HG03571 (cell line): ENCODE results near the gene LSM6.

ENCODE experiments used
- ATAC-seq: cut with Tn5 transposase; IDR thresholded peaks from one replicate; pipeline ENCODE4 v1.9.1; 2021; ENCODE audit not compliant: unreplicated experiment

Gene LSM6

GRCh38 chr4:146183209-146183608 is 7.7 kb downstream of the LSM6 start:
- no peak for ATAC-seq

GRCh38 chr4:146186041-146186440 is 10.5 kb downstream of the LSM6 start:
- ATAC-seq = no peak

GRCh38 chr4:146186596-146186995 is 11.1 kb downstream of the LSM6 start:
- no peak for ATAC-seq

GRCh38 chr4:146190456-146190855 is 14.9 kb downstream of the LSM6 start:
- no peak for ATAC-seq

GRCh38 chr4:146191766-146192458 is 16.4 kb downstream of the LSM6 start:
- ATAC-seq = no peak

- ATAC-seq = no peak
Observed at GRCh38 chr4:146193628-146194027, 18.1 kb downstream of the LSM6 start.

GRCh38 chr4:146194212-146194611 is 18.7 kb downstream of the LSM6 start:
- no peak for ATAC-seq

- no peak for ATAC-seq
Observed at GRCh38 chr4:146202665-146203064, 27.1 kb downstream of the LSM6 start.

GRCh38 chr4:146207410-146207809 is 31.9 kb downstream of the LSM6 start:
- no peak for ATAC-seq

GRCh38 chr4:146210890-146211289 is 35.4 kb downstream of the LSM6 start:
- no peak for ATAC-seq

- ATAC-seq = no peak
Observed at GRCh38 chr4:146211440-146211839, 35.9 kb downstream of the LSM6 start.

GRCh38 chr4:146212781-146213180 is 37.3 kb downstream of the LSM6 start:
- ATAC-seq = no peak

- no peak for ATAC-seq
Observed at GRCh38 chr4:146214238-146214637, 38.7 kb downstream of the LSM6 start, which contains the start of gene REELD1. TSS of gene REELD1 (plus strand) at chr4:146214538. CDS start at chr4:146216953, 2,415 bp downstream.

- ATAC-seq = no peak
Observed at GRCh38 chr4:146222313-146222712, 46.8 kb downstream of the LSM6 start.

- no peak for ATAC-seq
Observed at GRCh38 chr4:146224326-146224966, 48.9 kb downstream of the LSM6 start.

- ATAC-seq = no peak
Observed at GRCh38 chr4:146229406-146229805, 53.9 kb downstream of the LSM6 start.

GRCh38 chr4:146232131-146232722 is 56.7 kb downstream of the LSM6 start:
- ATAC-seq = no peak

GRCh38 chr4:146235654-146236177 is 60.2 kb downstream of the LSM6 start:
- no peak for ATAC-seq

- ATAC-seq = no peak
Observed at GRCh38 chr4:146236216-146236615, 60.7 kb downstream of the LSM6 start.

- ATAC-seq = no peak
Observed at GRCh38 chr4:146237092-146237491, 61.6 kb downstream of the LSM6 start.

GRCh38 chr4:146238107-146238506 is 62.6 kb downstream of the LSM6 start:
- no peak for ATAC-seq
